HUDEP-2 (cell line): Measurements from ENCODE around the gene HOXB4.
"Not testable (repeated sequence)": the region's sequence is repeated elsewhere in the genome, so short reads cannot be mapped to it uniquely, and the experiment has no call there.

Experiments
- DNase-seq, 76 experiments: peaks; one replicate each; lab custom pipeline; 2025; ENCODE audit not compliant: unreplicated experiment in 76 of 76; lab: John Stamatoyannopoulos, UW

Gene HOXB4

DNA sequence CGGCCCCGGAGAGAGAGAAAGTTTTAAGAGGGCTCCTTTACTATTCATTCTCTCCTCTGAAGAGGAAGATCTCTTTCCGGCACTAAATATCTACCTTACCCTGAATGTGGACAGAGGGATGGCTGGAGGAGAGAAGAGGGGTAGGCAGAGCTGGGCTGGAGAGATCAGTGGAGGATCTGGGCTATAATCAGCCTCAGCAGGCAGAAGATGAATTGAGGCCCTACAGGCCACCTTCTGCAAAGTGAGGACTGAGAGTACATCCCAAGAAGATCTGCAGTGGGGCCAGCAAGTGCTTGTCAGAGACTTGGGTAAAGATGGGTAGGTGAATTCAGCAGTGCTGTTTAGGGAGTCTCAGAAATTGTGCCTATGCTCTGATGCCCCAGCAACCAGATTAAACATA, 40.8 kb downstream of the HOXB4 start:
- DNase-seq: no peak

DNA sequence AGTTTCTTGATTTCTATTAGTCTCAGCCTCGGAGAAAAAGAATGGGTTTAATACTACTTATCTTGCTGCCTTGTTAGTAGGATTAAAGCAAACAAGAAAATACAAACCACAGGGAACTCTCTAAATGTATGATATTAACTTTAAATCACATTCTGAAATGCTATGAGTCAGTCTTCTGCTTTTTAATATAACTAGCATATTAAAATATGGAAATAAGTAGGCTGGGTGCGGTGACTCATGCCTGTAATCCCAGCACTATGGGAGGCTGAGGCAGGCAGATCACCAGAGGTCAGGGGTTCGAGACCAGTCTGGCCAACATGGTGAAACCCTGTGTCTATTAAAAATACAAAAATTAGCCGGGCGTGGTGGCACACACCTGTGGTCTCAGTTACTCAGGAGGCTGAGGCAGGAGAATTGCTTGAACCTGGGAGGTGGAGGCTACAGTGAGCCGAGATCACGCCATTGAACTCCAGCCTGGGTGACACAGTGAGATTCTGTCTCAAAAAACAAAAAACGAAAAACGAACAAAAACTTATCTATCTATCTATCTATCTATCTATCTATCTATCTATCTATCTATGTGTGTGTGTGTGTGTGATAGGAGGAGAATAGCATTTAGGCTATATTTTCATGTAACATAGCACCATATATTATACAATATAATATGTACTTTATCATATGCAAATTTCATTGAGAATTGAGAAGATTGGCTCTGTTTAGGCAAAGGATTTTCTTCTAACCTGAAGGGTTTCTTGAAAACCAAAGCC, 42.2 kb downstream of the HOXB4 start:
- DNase-seq: not testable (repeated sequence)

- DNase-seq: no peak
These were observed 45.9 kb downstream of the HOXB4 start for GRCh38 chr17:48532261-48532660.

GRCh38 chr17:48530887-48531272, 47.3 kb downstream of the HOXB4 start, which contains the start of gene HOXB1:
HOXB1 (minus strand) TSS chr17:48531011; CDS start chr17:48530904, 107 bp downstream.
- no peak for DNase-seq

DNA sequence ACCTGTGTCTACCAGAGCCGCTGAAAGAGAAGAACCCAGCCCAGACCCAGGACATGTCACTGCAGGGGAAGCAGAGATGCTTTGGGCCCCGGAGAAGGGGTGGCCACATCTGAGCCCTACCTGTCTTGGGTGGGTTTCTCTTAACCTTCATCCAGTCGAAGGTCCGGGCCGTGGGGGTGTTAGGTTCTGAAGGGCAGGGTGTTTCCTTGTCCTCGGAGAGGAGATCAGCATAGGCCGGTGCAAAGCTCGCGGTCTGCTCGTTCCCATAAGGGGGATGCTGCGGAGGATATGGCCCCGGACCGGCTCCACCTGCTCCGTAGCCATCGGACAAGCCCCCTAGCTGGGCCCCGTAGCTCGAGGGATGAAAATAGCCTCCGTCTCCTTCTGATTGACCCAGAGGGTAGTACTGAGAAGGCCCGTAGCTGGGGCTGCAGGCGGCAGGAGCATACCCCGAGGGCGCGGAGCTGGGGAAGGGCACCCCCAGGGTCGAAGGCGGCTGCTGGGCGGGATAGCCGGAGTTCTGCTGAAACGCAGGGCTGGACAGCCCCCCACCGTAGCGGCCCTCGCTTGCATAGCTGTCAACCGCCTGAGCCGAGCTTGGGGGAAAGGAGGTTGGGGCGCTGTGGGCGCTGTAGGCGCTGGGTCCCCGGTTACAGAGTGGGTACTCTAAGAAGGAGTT, 47.8 kb downstream of the HOXB4 start:
- no peak for DNase-seq

GRCh38 chr17:48529683-48530009, 48.5 kb downstream of the HOXB4 start:
- DNase-seq: no peak

- no peak for DNase-seq
These were observed 49.0 kb downstream of the HOXB4 start for GRCh38 chr17:48528936-48529682.

DNA sequence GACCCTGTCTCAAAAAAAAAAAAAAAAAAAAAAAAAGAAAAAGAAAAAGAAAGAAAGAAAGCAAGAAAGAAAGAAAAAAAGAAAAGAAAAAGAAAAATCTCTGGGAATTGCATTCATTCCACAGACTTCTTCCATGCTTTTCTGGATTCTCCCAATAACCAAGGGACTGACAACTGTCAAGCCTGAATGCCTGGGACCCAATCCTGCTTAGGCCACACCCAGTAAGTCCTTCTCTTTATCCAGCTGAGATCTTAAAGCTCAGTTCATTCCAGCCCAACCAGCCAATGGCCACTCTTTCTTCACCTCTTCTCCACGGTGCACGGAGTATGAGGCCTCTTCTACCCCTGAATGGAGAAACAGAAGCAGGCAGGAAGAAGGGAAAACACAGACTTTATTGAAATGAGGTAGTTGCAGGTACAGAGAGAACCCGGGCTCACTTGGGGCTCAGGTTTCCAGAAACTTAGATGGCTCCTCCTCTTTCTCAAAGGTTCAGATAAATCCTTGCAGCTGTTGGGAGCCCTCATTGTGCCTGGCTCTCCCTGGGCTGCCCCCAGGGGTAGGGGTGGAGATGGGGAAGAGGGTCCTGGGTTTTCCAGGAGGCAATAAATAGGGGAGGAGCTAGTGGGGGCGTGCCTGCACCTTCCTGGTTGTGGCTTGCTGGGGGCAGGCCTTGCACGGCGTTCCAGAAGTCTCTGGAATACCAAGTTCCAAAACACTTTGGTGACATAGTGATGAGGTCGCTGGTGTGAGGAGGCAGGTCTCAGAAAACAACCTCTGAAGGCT, 49.8 kb downstream of the HOXB4 start:
- DNase-seq: no peak

DNA sequence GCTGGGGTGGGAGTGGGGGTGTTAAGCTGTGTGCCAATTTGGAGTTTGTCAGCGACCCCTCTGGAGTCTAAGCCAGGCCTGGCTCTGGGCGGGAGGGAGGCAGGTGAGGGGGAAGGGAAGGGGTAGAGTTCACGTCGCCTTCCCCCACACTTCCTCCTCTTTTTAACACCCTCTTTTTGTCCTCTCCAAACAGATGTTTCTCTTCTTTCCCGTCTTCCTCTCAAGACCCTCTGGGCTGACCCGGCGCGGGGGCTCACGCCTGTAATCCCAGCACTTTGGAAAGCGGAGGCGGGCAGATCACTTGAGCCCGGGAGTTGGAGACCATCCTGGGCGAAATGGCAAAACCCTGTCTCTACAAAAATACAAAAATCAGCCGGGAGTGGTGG, 50.6 kb downstream of the HOXB4 start:
- no peak for DNase-seq

DNA sequence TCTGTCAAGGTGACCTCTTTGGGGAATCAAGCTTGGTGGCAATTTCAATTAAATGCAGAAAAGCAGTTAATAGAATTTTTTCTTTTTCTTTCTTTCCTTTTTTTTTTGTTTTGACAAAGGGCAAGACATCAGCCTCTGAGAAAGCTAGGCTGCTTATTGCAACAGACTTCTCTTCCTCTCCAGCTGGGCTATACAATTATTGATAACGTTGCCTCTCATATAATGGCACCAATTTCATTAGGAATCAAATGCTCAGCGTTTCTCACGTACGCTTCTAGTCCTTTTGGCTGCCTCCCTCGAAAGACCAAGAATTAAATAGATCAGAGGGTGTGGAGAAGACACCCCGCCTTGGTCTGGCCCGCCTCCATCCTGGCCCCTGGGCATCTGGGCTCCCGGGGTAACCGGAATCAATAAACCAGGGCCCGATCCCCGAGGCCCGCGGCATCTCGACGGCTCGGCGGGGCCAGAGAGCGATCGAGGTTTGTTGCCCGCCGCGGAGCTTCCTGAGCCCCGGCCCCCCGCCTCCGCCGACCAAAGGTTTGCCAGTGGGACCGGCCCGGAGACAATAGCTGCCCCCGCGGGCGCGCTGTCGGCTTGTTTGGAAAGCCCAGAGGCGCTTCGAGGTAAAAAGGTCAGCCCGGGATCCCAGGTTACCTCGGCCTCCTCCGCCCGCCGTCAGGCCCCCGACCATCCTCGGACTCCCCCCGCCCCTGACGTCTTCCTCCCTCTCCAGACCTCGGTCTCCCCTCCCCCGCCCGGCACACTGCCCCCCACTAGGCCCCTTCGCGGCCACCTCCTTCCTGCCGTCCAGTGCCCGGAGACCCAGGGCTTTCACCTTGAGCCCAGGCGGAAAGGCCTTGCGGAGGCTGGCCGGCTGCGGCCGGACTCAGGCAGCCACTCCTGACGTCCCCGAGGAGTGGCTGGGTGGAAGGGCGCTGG, 51.3 kb downstream of the HOXB4 start:
- DNase-seq: no peak
